Stimulated activated CD4-positive, alpha-beta T cell treated with anti-CD3 and anti-CD28 coated beads, Interleukin-12 subunit alpha, Interleukin-12 subunit beta, amount 100 ng/mL, for 4 hours (primary cell): ENCODE results near the gene MXRA7.
"Not testable (repeated sequence)": the region's sequence is repeated elsewhere in the genome, so short reads cannot be mapped to it uniquely, and the experiment has no call there.

Source experiments
- DNase-seq: peaks from one replicate; pipeline ENCODE4 v3.0.0-alpha.2; 2020

MXRA7 gene

DNA sequence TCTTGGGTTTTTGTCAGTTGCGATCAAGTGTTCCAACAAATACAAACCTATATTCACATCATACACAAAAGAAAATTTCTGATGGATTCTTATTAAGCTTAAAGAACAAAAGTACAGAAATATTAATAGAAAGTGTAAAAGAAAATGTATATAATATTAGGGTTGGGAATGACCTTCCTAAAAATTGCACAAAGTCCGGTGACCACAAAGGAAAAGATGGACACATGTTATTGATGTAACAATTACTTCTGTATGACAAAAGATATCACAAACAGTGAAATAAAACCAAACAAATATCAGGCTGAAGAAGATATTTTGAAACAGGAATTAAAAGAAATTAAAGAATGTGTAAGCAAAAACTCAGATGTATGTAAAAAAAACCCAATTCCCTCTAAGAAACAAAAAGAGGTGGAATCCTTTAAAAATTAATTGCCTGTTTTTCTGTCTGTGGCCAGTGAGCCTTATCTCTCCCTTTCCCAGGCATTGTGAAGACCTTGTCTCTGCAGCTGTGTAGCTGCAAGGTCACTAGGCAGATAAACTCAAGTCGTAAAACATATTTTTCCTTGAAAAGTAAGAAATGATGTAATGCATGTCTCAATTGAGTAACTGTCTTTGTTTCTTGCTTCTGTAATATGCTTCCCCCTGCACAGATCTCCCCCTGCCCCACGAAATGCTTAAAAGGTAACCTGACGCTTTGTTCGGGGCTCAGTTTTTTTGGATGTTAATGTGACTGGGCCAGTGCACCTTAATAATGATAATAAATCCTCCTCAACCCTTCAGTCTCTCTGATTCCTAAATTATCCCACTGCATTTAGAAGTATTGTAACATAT lies 70.0 kb downstream of the MXRA7 start:
- DNase-seq = no peak

DNA sequence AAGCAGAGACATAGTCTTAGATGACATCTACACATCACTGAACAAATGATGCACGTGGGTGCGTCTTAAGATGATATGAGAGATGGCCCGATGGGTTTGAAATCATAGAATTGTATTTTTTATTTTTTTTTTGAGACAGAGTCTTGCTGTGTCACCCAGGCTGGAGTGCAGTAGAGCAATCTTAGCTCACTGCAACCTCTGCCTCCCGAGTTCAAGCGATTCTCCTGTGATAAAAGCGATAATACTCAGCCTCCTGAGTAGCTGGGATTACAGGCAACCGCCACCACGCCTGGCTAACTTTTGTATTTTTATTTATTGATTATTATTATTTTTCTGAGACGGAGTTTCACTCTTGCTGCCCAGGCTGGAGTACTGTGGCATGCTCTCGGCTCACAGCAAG lies 72.5 kb downstream of the MXRA7 start:
- DNase-seq = no peak

DNA sequence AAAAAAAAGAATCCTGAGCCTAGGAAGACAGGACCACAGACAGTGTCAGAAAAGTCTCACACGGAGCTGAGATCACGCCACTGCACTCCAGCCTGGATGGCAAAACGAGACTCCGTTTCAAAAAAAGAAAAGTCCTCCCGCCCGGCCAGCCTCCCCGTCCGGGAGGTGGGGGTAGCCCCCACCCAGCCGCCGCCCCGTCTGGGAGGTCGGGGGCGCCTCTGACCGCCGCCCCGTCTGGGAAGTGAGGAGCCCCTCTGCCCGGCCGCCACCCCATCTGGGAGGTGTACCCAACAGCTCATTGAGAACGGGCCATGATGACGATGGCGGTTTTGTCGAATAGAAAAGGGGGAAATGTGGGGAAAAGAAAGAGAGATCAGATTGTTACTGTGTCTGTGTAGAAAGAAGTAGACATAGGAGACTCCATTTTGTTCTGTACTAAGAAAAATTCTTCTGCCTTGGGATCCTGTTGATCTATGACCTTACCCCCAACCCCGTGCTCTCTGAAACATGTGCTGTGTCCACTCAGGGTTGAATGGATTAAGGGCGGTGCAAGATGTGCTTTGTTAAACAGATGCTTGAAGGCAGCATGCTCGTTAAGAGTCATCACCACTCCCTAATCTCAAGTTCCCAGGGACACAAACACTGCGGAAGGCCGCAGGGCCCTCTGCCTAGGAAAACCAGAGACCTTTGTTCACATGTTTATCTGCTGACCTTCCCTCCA lies 74.1 kb downstream of the MXRA7 start:
- DNase-seq = not testable (repeated sequence)

- no peak for DNase-seq
Measured at GRCh38 chr17:76635659-76636360, 75.0 kb downstream of the MXRA7 start.

DNA sequence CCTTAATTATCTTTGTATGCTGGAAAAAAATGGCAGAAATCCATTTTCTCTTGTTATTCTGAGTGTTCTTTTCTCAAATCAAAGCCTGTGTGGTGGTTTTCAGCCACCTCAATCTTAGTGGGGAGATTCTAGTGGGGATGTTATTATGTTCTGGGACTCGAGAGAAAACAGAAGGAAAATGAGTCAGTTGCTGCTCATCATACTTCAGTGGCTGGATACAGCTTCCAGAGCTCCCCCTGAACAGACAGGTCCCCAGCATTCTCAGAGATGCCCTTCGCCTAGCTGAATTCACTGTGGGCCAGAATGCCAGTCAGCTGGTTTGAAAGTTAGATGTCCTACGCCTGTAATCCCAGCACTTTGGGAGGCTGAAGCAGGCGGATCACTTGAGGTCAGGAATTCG lies 75.7 kb downstream of the MXRA7 start:
- DNase-seq = no peak

DNA sequence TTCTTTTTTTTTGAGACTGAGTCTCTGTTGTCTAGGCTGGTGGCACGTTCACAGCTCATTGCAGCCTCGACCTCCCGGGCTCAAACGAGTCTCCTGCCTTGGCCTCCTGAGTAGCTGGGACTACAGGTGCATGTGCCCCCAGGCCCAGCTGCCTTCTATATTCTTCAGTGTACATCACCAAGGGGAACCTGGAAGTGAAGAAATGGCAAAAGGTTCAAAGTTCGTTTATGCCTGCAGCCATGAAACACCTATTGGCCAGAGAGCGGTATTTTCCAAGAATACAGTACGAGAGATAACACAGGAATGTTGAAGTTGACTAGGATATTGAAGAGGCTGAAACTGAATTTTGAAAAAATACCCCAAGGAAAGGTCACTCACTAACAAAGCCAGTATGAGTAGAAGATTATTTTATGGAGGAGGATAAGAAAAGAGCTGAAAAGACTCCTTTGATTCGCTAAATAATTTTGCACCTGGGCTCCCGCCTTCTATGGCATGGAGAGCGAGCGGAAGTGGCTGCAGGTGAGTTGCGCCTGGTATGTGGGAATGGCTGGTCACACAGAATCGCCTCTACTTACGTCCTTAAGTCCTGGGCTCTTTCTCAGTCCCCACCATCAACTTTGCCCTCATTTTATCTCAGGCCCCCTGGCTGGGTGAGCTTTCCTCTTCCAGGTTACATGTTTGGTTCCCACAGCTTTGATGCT lies 77.0 kb downstream of the MXRA7 start:
- no peak for DNase-seq

DNA sequence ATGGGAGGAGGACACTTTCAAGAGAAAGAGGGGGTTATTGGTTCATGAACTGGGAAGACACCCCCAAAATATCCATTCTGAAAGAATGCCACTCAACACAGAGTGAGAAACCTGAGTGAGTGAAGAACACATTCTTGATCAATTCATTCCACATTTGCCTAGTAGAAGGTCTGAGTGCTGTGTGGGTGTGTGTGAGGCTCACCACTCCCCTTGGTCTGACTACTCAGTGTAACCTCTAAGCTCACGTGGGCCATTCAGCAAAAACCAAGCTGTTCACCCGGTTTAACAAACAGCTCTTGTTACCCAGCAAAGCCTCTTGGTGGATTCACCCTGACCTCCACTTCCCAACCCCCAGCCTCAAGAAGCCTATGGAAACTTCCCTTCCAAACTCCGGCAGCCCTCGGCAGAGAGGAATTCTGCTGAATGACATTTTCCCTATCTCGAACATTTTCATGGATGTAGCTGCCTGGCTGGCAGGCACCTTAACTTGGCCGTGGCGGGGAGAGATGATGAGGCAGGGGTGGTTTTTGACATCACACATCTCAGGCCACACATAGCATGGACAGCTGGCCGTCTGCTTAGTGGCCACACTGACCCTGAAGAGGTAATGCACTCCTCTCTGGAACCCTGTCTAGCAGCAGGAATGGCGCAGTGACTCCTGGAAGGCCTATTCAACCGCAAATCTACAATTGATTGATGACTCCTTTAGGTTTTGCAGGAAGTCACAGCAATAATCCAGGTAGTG lies 78.8 kb downstream of the MXRA7 start:
- DNase-seq = no peak

DNA sequence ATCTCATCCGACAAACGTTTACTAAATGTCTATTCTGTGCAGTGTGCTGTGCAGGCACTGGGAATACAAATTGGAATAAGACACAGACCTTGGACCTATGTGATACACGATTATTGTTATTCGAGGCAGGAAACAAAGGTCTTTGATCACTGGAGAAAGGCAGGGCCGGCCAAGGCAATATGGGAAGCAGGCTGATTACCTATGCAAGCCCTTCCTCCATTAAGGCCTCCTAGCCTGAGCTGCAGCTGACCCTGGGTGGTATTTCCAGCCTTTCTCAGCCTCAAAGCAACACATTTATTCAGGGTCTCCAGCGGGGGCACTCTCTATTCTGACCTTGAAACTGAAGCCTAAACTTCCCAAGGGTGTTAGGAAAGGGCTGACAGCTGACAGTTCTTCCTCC lies 80.6 kb downstream of the MXRA7 start:
- DNase-seq = no peak
